Measurements from ENCODE around the gene MUC13. TPM values are rescaled to one million over a fixed set of nuclear protein-coding genes. Genes with fewer than 3 reads are reported as not detected.
A peak's percentile ranks its signal among the peaks of the same experiment; 100 is the strongest.

Gene MUC13
- total and polyA plus RNA-seq, 11 donors = 0.08 to 0.15 TPM; not detected in 9

DNA sequence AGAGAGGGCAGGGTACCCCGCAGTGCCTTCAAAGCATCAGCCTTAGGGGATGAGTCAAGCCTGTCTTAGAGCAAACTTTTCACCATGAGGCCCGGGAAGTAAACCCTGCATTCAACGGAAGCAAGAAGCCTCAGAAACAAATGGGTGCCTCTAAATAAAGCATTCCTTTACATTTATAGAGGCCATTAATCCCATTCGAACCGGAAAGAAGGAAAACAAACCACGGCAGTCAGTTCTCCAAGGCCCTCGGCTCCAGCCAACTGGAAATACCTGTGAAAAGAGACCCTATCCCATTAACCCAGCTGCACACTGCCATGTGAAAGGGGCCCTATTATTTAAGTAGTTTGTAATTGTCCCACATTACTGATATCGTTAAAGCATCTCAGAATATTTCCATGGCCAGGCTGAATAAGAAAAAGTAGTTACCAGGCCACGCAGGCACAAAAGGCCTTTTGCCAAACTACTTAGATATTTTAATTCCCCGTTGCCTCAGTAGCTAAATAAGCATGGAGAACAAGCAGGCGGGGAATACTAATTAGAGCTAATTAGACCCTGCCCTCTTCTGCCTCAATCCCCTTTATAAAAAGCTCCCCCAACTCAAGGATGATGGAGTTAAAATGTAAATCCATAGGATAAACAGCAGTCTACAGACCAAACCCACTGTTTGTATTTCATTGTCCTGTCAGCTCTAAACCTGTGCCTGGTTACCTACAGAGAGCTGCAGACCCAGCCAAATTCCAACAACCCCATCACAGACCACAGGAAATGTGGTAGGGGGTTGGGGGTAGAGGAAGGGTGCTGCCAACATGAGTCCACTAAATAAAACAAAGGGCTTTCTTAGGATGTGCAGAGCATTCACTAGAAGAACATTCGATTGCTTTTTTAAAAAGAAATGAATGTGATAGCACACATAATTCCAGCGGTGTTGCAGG, 51.5 kb downstream of the MUC13 start:
- no peak for TF ChIP-seq POLR2A (IDR thresholded peaks at IDR 0.05)
- TF ChIP-seq CTCF (IDR thresholded peaks at IDR 0.05) = no peak
- peaks cover 6 to 75% (median 53%) of the 10 kb centered on the region in 12 donors for H3K4me1 ChIP-seq
- intact Hi-C loops (cut with DNase I) = loop anchor here in 2 of 10 donors (5.0 to 10.0 kb wide), 2 partner anchors 46 to 48 kb away; no protein-coding TSS in a partner anchor
- no peak for DNase-seq
- H3K9me3 ChIP-seq = no peaks in the 10 kb centered on the region
- no peak overlapping the region for H3K4me3 ChIP-seq
- H3K27ac ChIP-seq = peak overlapping the region in 6 of 12 donors; percentile 14 to 58 (median 16)
- no peaks in the 10 kb centered on the region for H3K36me3 ChIP-seq
- no peak for ATAC-seq
- 69 to 86% (median 80%) methylated on average over 13 of the region's 13 CpGs for WGBS, 4 donors
- H3K27me3 ChIP-seq = peaks cover 0 to 15% (median 0%) of the 10 kb centered on the region in 9 donors

DNA sequence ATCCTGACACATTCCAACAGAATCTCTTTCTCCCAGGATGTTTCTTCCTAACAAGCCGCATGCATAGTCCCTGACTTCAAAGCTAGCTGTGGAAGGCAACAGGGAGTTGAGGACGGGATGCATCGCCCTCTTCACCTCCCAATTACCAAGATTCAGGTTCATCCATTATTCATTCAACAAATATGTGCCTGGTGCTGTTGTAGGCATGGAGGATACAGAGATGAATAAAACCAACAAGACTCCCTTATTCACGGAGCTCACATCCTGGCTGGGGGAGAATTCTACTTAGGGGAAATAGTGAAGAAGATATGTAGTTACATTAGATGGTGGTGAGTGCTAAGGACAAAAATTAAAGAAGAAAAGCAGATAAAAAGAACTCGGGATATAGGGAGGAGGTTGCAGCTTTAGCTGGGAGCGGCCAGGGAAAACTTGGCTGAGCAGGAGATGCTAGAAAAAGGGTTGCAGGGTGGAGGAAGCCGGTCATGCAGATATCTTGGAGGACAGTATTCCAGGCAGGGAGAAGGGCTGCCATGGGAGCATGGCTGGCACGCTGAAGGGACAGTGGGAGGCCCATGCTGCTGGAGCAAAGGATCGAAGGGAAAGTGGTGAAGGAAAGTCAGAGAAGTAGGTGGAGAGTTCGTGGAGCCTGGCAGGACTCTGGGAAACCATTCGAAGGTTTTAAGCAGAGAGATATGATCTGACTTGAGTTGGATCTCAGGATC, 52.4 kb downstream of the MUC13 start:
- 82 to 90% (median 86%) methylated on average over 11 of the region's 11 CpGs for WGBS, 4 donors
- H3K4me1 ChIP-seq = peaks cover 6 to 78% (median 61%) of the 10 kb centered on the region in 12 donors

DNA sequence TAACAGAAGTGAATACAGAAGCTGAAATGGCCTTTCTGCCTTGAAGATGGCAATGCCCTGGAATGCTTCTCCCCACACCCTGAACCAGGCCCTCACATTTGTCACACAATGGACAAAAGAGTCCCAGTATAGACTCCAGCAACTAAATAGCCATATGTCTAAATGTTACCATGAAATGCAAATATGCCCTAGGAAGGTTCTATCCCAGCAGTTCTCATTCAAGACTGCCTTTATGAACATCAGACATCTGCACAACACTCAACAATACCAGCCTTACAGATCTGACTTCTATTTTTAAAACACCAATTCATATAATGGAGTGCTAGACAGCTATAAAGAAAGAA, 55.2 kb downstream of the MUC13 start:
- Histone ChIP-seq H3K36me3 (no peaks in the 10 kb centered on the region), H3K27me3 (no peaks in the 10 kb centered on the region), H3K27ac (peak overlapping the region in 11 of 12 donors; percentile 47 to 84 (median 64)), H3K9me3 (no peaks in the 10 kb centered on the region), H3K4me3 (no peak overlapping the region), H3K4me1 (peaks cover 6 to 75% (median 67%) of the 10 kb centered on the region in 12 donors)
- no peak for DNase-seq
- TF ChIP-seq CTCF (IDR thresholded peaks at IDR 0.05) = no peak
- no peak for TF ChIP-seq POLR2A (IDR thresholded peaks at IDR 0.05)
- intact Hi-C loops (cut with DNase I) = loop anchor here in 2 of 10 donors (5.0 kb wide), 1 partner anchor 37 kb away; no protein-coding TSS in a partner anchor
- no peak for ATAC-seq

More for the DNA sequence above, 52.4 kb downstream of the MUC13 start:
- Histone ChIP-seq H3K27ac (peak overlapping the region in 3 of 12 donors; percentile 16 to 46 (median 39)), H3K9me3 (no peaks in the 10 kb centered on the region), H3K36me3 (no peaks in the 10 kb centered on the region), H3K4me3 (no peak overlapping the region), H3K27me3 (peaks cover 0 to 9% (median 0%) of the 10 kb centered on the region in 9 donors)
- ATAC-seq (no peak), DNase-seq (no peak)
- TF ChIP-seq CTCF (IDR thresholded peaks at IDR 0.05) (no peak), POLR2A (IDR thresholded peaks at IDR 0.05) (no peak)
- intact Hi-C loops (cut with DNase I) = loop anchor here in 2 of 10 donors (5.0 to 10.0 kb wide), 2 partner anchors 45 to 47 kb away; no protein-coding TSS in a partner anchor
